Stomach (tissue), 4 donors: Measurements from ENCODE around the gene RFTN1.

Source experiments
- CTCF ChIP-seq, 7 experiments: fragments of 450-650 bp in 4 of 7; fragments of 200-600 bp in 3 of 7; sonication (generic) in 3 of 7; IDR thresholded peaks; one replicate each; pipeline ENCODE4 v1.5.1; 2016 to 2019; ENCODE audit warnings: antibody characterized with exemption in 7 of 7, control low read depth in 2 of 7, mild to moderate bottlenecking in 1 of 7
- EP300 ChIP-seq: sonication (generic); formaldehyde crosslinking; IDR thresholded peaks from one replicate; pipeline ENCODE4 v1.6.1; 2017; ENCODE audit warnings: antibody characterized with exemption
- POLR2A ChIP-seq, 4 donors: fragments of 450-650 bp; IDR thresholded peaks; one replicate each; pipeline ENCODE4 v1.6.1; 2016; ENCODE audit warnings: antibody characterized with exemption in 4 of 4, control low read depth in 2 of 4, mild to moderate bottlenecking in 1 of 4, moderate library complexity in 1 of 4
- POLR2AphosphoS5 ChIP-seq, 3 donors: sonication (generic); formaldehyde crosslinking; IDR thresholded peaks; one replicate each; pipeline ENCODE4 v1.6.1; 2016; ENCODE audit warnings: antibody characterized with exemption in 3 of 3

- TF ChIP-seq CTCF (IDR thresholded peaks at IDR 0.05): no peak
- no peak for TF ChIP-seq POLR2A (IDR thresholded peaks at IDR 0.05)
- no peak for TF ChIP-seq POLR2AphosphoS5 (IDR thresholded peaks at IDR 0.05)
- TF ChIP-seq EP300: no peak
Observed at GRCh38 chr3:16432714-16433113, 80.8 kb downstream of the RFTN1 start.
